Prostate gland (tissue), 2 donors: ENCODE data around the gene ANKS1B.

Experiments
- POLR2AphosphoS5 ChIP-seq: sonication (generic); formaldehyde crosslinking; IDR thresholded peaks from one replicate; pipeline ENCODE4 v1.6.1; 2017; ENCODE audit warnings: antibody characterized with exemption
- TF ChIP-seq, protein P1 (sequence below), 4 experiments: fragments of 200-600 bp in 2 of 4; fragments of 450-650 bp in 2 of 4; sonication (generic) in 2 of 4; IDR thresholded peaks; 1 replicate in 3 of 4; 2 replicates in 1 of 4; pipeline ENCODE4 v1.5.1; 2016 to 2019; ENCODE audit warnings: antibody characterized with exemption in 4 of 4, mild to moderate bottlenecking in 2 of 4, moderate library complexity in 2 of 4

DNA sequence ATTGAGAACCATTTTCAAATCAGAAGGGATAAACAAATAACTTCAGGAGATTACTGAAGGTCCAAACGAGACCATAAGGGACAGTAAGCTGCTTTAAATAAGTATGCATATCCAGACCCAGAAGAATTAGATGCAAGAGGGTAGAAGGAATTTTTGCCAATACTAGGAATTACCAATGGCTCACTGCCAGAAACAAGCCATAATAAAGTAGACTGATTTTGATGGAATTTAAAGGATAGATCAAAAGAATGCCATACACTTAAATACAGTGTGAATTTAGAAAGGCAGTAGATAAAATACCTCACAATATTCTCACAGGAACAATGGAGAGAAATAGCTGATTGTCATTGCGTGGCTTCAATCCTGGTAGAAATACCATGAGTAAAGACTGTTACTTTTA lies 5.3 kb downstream of the ANKS1B start:
- TF ChIP-seq, protein P1, sequence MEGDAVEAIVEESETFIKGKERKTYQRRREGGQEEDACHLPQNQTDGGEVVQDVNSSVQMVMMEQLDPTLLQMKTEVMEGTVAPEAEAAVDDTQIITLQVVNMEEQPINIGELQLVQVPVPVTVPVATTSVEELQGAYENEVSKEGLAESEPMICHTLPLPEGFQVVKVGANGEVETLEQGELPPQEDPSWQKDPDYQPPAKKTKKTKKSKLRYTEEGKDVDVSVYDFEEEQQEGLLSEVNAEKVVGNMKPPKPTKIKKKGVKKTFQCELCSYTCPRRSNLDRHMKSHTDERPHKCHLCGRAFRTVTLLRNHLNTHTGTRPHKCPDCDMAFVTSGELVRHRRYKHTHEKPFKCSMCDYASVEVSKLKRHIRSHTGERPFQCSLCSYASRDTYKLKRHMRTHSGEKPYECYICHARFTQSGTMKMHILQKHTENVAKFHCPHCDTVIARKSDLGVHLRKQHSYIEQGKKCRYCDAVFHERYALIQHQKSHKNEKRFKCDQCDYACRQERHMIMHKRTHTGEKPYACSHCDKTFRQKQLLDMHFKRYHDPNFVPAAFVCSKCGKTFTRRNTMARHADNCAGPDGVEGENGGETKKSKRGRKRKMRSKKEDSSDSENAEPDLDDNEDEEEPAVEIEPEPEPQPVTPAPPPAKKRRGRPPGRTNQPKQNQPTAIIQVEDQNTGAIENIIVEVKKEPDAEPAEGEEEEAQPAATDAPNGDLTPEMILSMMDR (IDR thresholded peaks at IDR 0.05): no peak
- no peak for TF ChIP-seq POLR2AphosphoS5
